Right hindlimb (tissue), 1 donor: ENCODE data around the gene THRB.
"Not testable (repeated sequence)": the region's sequence is repeated elsewhere in the genome, so short reads cannot be mapped to it uniquely, and the experiment has no call there.

ENCODE experiments used
- DNase-seq: peaks from one replicate; pipeline ENCODE4 v3.0.0-alpha.2; 2018

The THRB gene

DNA sequence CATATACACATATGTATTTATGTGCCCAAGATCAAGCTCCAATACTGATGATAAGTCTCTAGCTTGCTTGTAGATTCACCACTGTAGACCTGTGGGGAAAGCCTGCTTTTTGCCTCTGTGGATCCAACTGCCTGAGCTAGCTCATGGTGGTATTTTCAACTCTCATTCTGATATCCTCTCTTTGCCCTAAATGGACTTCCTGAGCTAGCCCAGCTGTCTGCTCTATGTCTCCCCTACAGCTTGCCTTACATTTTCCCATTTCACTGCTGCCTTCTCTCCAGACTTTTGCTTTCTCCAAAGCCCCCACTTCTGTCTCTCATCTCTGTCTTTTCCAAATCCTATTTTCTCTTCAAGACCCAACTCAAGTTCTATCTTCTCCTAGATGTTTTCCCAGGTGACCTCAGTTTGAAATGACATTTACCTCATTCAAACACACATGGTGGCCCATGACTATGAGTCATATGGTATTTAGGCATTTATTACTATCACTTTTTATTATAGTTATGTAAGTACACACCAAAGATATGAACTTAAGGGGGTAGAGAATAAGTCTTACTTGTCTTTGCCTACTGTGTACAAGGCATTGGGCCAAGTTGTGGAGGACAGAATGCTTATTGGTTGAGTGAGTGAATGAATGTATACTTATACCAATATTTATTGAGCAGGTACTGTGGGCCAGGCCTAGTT is 357.9 kb downstream of the THRB start:
- no peak for DNase-seq

DNA sequence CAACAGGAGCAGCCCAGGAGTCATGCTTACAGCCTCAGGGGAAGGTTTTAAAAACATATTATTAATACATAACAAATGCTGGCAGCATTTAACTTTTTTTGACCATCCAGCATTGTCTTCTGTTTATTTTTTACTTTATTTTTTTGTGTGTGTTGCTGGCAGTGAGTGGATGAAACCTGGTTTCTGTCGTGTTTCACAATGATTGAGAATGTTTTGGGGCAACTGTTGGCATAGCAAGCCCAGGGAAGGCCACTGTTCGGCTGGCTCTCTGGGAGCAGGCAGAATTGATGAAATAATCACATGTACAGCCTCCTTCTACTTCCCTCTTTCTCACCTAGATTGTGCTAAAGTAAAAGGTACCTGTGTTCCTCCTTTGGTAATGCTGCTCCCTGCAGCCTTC is 359.4 kb downstream of the THRB start:
- no peak for DNase-seq

DNA sequence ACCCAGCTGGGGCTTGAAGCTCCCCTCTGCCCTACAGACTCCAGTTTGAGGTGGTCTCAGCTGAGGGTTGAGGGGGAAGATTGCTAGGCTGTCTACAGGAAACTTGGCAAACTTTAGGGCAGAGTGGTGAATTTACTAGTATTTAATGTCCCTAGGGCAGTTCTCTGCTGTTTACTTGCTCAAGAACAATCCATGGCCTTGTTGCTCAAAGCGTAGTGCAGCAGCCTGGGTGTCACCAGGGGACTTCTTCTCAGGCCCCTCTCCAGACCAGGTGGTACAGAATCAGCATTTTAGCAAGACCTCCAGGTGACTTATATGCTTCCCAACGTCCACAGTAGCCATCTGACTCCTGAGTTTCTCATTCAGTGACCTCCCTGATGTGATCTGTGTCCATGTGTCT is 360.7 kb downstream of the THRB start:
- no peak for DNase-seq

DNA sequence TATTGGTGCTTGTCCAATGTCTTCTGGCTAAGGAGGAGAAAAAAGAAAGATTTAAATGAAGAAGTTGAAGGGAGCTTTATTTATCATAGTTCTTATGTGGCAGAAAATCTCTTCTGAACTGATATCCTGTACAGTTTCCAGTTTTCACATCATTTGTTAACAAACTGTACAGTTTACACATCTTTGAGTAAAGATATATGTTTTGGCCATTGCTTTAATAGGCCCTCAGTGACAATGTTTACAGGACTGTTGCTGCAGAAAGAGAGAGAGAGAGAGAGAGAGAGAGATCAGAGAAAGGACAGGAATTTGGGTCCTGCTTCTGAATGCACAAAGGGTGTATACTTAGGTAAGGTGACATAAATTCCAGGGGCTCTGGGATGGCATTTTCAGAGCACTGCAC is 361.2 kb downstream of the THRB start:
- no peak for DNase-seq

DNA sequence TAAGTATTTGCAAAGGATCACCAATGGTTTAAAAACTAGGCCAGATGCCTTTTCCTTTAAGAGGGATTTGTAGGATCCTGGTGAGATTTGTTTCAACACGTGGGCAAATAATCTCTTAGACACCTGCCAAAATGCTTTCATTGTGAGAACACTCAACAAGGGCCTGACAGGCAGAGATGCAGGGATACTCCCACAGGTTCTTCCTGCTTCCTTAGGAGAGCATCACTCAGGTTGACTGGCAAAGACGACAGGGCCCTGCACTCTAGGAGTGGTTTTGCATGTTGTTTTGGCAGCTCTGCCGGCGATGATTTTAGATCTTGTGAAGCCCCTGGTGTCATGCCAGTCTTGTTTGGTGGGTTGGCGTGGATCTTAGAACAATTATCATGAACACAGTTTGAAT is 365.1 kb downstream of the THRB start:
- no peak for DNase-seq

DNA sequence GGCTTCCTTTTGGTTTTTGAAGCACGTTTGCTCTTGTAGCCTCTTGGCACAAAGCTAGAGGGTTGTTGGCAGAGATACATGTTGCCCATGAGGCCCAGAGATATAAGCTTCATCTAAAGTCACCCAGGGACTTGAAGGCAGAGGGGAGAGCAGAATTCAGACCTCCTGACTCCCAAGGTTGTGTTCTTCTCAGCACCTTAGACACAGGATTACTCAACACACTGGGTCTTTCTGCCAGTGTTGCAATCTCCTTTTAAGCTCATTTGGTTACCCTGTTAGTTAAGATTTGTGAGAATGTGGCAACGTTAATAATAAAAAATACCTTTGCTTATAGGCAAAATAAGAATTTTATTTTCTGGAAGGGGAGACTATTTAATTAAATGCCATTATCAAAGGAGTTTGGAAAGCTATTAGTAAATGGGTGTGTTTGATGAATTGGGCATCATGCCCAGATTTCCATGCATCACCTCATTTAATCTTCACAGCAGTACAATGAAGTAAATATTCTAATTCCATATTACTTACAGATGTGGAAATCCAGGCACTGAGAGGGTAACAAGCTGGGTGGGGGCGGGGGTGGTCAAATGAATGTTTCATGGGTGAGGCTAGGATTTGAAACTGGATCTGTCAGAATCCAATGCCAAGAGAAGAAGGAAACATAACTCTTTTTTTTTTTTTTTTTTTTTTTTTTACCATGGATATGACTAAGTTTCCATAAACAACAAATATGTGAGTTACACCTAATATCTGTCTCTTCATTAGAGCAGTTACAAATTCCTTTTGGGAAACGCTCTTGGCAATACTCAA is 366.2 kb downstream of the THRB start:
- DNase-seq = peak; percentile 33

DNA sequence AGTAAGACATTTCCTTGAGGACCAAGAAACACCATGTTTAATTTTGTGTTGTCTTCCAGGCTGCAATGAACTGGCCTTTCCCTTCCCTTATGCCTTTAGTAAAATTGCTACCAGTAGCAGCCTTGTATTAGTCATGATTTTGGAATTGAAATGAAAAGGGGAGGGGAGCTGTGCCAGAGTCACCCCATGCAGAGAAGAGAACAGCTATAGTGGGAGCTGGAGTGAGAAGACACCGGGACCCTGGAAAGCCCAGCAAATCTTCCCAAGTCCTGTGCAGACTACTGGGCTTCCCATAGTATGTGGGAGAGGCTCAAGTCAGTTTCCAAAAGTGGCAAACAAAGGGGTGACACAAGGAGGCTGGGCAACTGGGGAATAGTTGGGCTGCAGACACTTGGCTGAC is 371.1 kb downstream of the THRB start:
- no peak for DNase-seq

DNA sequence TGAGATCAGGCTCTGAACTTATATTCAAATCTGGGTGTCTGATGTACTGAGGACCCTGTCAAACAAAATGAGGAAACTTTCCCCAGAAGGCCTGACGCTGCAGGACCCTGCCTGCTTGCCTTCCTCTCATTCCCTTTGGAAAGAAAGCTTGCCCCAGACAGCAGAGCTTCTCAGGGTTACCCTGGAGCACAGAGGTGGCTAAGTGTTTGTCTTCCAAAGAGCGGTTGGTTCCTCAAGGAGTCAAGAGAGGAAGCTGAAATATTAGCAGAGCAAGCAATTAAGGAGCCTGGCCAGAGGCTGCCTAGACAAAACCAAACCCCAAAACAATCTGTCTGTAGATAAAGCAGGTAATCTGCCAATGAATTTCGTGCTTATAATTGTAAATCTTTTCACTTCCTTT is 374.2 kb downstream of the THRB start:
- DNase-seq = no peak

DNA sequence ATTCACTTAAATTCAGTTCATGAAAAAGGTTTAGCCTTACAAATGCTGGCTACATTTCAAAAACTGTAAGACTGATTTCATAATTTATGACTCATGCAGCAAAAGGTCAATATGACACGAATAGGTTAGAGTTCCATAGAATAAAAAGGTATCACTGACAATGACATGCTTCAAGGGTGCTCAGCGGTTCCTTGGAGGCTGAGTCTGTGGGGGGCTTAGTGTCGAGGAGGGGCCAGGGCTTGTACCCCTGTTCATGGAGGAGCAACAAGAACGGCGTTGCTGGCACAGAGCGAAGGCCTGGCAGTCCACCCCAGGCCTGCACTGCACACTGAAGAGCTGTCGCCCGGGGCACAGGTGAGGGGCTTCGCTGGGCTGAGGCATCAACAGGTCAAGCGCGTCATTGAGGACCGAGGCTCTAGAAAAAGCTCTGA is 375.3 kb downstream of the THRB start:
- no peak for DNase-seq

DNA sequence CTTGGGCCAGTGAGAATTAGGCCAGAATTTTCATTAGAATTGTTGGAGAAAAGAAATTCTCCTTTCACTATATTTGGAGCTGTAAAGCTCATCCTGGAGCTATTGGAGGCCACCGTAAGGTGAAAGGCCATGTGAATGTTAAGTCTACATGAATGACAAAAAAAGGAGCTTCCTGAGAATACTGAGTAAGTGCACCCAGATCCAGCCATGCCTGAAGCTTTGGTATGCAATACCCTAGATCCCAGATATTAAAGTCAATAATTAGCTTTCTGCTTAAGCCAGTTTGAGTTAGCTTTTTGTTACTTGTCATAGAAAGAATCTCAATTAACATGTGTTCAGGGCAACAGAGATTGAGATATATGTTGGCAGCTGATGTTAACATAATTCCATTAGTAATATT is 377.1 kb downstream of the THRB start:
- no peak for DNase-seq

DNA sequence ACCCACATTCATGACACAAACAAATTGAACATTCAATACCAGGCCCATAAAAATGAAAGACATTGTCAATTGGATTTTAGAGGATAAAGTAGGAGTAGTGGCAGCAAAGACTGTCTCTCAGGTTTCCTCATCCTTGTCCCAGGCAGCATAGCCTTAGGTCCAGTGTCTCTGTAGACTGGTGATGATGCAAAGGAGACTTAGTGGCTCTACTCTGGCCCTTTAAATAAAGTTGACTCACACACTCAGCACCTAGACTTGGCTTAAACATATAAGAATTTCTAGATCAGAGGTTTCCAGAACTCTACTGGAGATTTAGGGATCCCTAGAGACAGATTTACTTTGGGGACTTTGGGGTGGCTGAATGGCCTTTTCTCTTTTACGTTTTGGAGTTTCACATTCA is 382.9 kb downstream of the THRB start:
- no peak for DNase-seq

DNA sequence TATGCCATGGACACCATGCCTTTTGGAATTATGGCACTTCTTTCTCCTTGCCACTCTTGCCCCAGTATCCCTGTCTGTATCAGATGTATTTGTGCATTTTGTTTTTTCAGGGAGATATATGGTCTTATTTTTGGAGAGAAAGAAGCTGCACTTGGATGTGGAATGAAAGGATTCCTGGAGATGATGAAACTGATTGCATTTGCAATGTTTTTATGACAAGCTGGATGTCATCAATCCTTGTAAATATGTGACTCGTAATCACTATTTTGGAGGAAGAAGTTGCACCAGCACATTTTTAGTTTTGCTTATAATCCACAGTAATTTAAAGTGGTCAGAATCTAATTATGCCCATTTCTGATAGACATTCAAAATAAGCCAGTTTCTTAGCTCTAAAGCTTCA is 384.6 kb downstream of the THRB start:
- no peak for DNase-seq

DNA sequence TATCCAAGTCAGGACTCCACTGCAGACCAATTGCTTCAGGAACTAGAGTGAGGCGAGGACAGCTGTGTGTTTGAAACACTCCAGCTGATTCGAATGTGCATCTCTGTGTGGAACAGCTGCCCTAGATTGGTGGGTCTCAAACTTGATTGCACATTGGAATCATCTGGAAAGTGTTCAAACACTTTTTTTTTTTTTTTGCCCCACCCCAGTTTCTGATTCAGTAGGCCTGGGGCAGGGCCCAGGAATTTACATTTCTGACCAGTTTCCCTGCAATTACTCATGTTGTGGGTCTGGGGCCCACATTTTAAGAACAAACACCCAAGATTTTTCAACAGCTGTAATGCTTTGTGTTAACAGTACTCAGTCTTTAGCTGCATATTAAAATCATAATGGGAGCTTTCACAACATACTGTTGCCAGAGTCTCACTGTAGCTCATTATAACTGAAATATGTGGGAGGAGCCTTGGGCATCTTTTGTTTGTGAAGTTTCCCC is 392.9 kb downstream of the THRB start:
- DNase-seq = no peak

DNA sequence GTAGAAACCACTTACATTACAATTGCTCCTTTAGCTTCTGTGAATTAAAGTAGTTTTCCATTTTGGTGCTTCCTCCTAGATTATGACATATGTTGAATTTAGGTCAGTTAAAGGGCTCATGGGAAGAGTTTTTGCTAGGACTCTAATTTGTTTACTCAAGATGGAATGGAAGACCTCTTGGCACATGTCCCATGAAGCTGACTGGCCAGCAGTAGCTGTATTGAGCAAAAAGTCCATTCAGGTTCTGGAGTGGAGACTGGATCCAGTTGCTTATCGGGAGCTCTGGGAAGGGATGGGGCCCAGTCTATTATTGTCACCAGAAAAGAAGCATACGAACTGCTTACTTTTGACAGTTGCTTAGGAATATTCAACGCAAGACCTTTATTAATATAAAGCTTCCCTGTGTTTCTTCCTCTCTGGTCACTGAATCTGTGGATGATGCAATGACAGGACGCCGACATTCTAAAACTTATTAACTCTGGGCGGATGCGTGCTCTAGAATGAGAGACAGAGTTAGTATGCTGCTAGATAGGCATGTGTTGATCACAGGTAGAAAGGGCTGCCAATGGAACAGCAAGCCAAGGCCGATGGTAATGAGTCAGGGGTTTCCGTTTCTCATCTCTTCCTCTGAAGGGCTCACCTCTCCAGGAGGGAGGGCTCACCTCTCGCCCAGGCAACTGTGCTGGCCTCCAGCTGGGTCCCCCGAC is 393.8 kb downstream of the THRB start:
- no peak for DNase-seq

DNA sequence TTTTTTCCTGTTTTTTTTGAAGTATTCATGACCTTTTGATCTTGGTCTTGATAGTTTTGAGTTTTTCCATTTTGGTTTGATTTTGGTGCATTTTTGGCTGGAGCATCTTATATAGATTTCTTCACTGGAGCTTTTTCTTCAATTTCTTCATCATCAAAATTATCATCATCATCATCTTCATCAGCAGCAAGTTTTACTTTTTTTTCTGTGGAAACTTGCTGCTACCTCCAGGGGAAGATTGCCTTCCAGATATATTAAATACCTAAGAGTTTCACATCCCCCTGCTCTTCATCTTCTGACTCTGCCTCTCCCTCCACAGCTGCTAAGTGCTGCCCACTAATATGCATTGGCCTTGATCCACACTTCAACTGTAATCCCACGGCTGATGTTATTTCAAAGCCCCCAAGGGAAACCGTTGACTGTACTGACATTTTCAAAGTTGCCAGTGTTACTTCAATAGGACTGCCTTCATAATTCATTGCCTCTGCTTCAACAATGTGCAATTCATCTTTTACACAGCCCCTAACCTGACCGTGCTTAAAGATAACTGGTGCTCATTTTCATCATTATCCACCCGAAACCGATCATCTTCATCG is 397.9 kb downstream of the THRB start:
- no peak for DNase-seq

DNA sequence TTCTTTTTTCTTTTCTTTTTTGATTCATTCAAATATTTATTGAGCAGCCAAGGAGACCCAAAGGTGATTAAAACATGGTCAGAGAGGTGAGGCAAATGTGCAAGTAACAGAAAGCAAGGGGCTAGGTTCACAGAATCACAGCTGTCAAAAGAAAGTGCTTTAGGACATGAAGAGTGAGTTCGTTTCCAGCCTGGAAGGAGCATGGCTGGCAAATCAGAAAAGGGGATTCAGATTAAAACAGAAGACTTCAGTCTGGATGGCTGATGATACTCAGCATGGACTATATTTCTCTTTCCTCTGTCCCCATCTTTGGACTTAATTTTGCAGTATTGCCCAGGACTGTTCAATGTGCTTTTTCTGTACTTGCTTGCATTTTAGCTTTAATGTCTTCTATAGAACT is 398.4 kb downstream of the THRB start:
- no peak for DNase-seq

DNA sequence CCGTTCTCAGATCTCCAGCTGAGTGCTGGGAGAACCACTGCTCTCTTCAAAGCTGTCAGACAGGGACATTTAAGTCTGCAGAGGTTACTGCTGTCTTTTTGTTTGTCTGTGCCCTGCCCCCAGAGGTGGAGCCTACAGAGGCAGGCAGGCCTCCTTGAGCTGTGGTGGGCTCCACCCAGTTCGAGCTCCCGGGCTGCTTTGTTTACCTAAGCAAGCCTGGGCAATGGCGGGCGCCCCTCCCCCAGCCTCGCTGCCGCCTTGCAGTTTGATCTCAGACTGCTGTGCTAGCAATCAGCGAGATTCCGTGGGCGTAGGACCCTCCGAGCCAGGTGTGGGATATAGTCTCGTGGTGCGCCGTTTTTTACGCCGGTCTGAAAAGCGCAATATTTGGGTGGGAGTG is 399.8 kb downstream of the THRB start:
- DNase-seq = not testable (repeated sequence)

DNA sequence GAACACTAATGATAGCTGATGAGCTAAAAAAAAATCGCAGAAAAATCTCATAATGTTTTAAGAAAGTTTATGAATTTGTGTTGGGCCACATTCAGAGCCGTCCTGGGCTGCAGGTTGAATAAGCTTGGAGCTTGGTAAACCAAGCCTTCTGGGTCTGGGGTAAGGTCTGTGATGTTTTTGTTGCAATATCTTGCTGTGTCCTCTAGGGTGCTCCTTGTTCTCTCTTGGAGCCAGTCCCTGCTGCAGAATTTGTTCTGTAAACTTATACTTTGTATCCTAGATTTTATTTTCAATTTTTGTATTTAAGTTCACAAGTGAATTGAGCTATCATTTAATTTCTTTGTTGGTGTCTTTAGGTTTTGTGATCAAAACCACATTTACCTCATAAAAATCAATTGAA is 405.9 kb downstream of the THRB start:
- no peak for DNase-seq

DNA sequence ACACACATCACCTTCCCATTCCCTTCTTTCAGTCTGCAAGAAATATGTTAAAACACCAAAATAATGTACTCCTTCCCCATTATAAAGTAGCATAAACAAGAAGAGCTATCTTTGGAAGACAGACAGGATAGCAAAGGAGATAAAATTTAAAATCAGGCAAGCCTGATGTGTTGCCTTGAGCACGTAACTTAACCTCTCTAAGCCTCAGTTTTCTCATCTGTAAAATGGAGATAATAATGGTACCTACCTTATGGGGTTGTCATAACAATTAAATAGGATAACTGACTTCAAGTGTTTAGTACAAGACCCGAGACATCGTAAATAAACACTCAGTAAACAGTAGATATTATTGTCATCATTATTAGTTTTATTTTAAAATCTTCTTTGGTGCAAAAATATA is 407.2 kb downstream of the THRB start:
- no peak for DNase-seq

DNA sequence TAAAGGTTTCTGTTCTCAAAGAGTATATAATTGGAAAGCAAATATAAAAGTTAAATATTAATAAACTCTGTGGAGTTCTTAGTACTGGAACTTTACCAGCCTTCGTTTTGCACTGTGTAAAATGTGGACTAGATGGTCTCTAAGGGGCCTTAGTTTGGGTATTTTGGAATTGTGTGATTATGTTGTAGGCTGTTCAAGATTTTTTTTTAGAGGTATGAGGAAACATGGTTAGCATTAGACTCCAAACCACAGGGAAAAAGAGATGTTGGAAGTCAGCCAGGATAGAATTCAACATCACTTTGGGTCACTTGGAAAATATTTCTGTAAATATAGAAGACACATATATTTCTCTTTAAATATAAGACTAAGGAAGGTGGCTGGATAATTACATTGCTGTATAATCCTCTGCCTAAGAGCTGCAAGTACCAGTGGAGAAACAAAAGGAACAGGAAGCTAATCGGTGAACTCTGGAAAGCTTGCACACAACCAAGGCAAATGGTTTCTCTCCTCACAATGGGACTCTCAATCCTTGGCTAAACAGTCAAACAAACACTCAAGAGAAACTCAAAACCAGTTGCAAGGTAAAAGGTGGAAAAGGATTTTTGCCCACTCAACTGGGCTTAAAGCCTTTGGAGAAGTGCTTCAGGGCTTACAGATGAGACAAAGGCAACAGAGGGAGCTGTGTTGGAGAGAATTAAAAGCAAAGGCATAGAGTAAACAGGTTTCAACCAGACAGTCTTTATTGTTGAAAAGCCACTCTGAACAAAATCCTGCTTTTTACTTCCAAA is 407.8 kb downstream of the THRB start:
- no peak for DNase-seq

DNA sequence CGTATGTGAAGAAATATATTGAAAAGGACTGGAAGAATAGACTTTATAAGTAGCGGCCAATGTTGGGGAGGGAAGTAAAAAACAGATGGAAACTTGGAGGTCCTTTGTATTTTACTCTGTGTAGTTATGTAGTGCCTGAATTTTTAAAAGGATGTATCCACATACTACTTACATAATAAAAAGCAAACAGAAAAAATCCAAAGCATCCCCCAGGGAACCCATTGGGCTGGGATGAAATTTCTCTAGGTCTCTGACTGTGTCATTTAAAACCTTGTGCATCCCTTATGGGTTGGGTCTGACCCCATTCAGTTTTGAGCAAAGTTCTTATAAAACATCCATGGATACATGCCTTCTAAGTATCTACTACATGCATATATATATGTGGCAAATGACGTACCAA is 408.4 kb downstream of the THRB start:
- DNase-seq = peak; percentile 47

DNA sequence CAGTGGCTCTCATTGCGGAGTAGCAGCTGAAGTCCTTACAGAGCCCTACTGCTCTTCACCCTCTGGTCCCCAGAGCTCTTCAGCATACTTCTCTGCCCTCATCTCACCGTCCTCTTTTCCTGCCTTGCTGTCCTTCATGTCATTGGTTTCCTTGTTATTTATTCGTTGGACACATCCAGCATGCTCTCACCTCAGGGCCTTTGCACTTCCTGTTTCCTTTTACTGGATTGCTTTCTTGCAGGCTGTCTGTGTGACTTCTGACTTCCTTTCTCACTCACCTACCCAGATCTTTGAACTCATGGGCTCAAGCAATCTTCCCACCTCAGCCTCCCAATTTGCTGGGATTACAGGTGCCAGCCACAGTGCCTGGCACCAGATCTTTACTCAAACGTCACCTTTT is 422.5 kb downstream of the THRB start:
- no peak for DNase-seq

DNA sequence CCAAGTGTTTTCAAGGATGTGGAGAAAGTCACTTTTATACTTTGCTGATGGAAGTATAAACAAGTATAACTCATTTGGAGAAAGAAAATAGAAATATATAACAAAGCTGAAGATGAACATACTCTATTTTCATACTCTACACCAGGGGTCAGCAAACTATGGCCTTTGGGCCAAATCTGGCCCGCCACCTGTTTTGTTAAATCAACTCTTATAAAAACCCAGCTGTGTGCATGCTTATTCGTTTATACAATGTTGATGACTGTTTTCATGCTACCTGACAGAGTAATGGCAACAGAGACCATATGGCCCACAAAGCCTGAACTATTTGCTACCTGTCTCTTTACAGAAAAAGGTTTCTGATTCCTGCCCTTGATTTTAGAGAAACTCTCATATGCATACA is 425.6 kb downstream of the THRB start:
- DNase-seq = no peak
